A673 (cell line): ENCODE data around the gene STKLD1.

Experiments
- EZH2 ChIP-seq: fragments of 200-600 bp; sonication (generic); IDR thresholded peaks from 2 replicates; pipeline ENCODE4 v1.6.1; 2017; ENCODE audit warnings: borderline replicate concordance, low read depth, mild to moderate bottlenecking, mixed read lengths, antibody characterized with exemption, low read length; ENCODE audit not compliant: poor library complexity, severe bottlenecking
- TF ChIP-seq, protein P1 (sequence below): fragments of 300-800, 200-600 bp; sonication (generic); conservative IDR thresholded peaks from 2 replicates; pipeline ENCODE4 v1.5.1; 2017; ENCODE audit warnings: low read depth, mild to moderate bottlenecking, antibody characterized with exemption, low read length, moderate library complexity, mixed read lengths

DNA sequence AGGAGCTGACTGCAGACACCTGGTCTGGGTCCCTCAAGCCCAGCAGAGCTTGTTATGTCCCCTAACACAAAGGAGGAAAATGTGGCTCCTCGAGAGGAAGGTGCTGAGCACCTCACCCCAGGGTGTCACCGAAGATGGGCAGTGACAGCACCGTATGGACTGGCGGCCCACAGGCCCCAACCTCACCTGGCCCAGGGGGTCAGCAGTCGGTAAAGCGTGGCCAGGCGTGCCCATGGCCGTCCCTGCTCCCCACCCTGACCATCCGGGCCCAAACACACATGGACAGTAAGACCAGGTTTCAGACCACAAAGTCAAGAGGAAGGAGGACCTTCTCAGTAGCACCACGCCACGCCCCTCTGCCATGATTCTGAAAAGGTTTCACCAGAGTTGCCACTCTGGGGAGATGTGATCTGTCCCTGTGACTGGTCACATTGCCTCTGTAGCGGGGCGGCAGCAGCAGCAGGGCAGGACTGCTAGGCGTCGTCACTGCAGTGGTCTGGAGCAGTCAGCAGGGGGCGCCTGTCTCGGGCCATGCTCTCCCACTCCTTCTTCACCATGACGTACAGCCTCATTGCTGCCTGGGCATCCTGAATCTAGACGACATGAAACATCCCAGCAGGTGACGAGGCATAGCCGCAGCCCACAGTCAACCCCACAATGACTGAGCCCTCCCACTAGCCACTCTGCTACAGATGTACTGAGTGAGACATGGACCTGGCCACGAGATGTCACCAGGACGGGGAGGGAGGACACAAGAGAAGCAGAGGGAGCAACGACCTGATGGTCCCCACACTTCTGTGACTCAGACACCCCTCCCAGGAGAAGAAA, 30.5 kb downstream of the STKLD1 start:
- TF ChIP-seq, protein P1, sequence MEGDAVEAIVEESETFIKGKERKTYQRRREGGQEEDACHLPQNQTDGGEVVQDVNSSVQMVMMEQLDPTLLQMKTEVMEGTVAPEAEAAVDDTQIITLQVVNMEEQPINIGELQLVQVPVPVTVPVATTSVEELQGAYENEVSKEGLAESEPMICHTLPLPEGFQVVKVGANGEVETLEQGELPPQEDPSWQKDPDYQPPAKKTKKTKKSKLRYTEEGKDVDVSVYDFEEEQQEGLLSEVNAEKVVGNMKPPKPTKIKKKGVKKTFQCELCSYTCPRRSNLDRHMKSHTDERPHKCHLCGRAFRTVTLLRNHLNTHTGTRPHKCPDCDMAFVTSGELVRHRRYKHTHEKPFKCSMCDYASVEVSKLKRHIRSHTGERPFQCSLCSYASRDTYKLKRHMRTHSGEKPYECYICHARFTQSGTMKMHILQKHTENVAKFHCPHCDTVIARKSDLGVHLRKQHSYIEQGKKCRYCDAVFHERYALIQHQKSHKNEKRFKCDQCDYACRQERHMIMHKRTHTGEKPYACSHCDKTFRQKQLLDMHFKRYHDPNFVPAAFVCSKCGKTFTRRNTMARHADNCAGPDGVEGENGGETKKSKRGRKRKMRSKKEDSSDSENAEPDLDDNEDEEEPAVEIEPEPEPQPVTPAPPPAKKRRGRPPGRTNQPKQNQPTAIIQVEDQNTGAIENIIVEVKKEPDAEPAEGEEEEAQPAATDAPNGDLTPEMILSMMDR, result peak; percentile 94
- TF ChIP-seq EZH2, result no peak
